Lung (tissue), 12 donors: ENCODE data around the gene KCNAB2. TPM values are rescaled to one million over a fixed set of nuclear protein-coding genes. Genes with fewer than 3 reads are reported as not detected.

Source experiments
- ATAC-seq: fragments of 200-7000 bp; cut with Tn5 transposase; one replicate; pipeline ENCODE4 v1.9.1; 2020; ENCODE audit warnings: moderate number of reproducible peaks; ENCODE audit not compliant: insufficient read depth, low FRiP score
- DNase-seq, 3 donors: peaks; one replicate each; pipeline ENCODE4 v3.0.0-alpha.2; 2013 to 2017
- H3K27ac ChIP-seq, 2 donors: one replicate each; pipeline ENCODE4 v1.5.1; 2013; ENCODE audit warnings: mild to moderate bottlenecking in 2 of 2, moderate library complexity in 2 of 2, control low read depth in 1 of 2, inconsistent platforms in 1 of 2, low read depth in 1 of 2, low read length in 1 of 2
- H3K27me3 ChIP-seq, 3 donors: one replicate each; pipeline ENCODE4 v1.5.1; 2013; ENCODE audit warnings: low read length in 2 of 3; ENCODE audit not compliant: control insufficient read depth in 3 of 3, insufficient read depth in 3 of 3
- H3K36me3 ChIP-seq, 4 donors: one replicate each; pipeline ENCODE4 v1.5.1; 2013; ENCODE audit warnings: low read length in 4 of 4, mild to moderate bottlenecking in 1 of 4, moderate library complexity in 1 of 4; ENCODE audit not compliant: control insufficient read depth in 4 of 4, insufficient read depth in 4 of 4
- H3K4me1 ChIP-seq, 5 donors: one replicate each; pipeline ENCODE4 v1.5.1; 2013; ENCODE audit warnings: low read length in 5 of 5, mild to moderate bottlenecking in 2 of 5, moderate library complexity in 1 of 5; ENCODE audit not compliant: control insufficient read depth in 5 of 5, insufficient read depth in 5 of 5
- H3K4me3 ChIP-seq: one replicate; pipeline ENCODE4 v1.5.1; 2013; ENCODE audit warnings: mild to moderate bottlenecking, control low read depth, moderate library complexity
- H3K9ac ChIP-seq, 2 donors: one replicate each; pipeline ENCODE4 v1.5.1; 2013; ENCODE audit warnings: low read length in 2 of 2, control low read depth in 1 of 2; ENCODE audit not compliant: insufficient read depth in 1 of 2
- H3K9me3 ChIP-seq, 4 donors: one replicate each; pipeline ENCODE4 v1.5.1; 2013; ENCODE audit warnings: low read length in 3 of 4, mild to moderate bottlenecking in 1 of 4, moderate library complexity in 1 of 4; ENCODE audit not compliant: control insufficient read depth in 4 of 4, insufficient read depth in 3 of 4
- CTCF ChIP-seq: IDR thresholded peaks from 2 replicates; pipeline ENCODE4 v1.5.1; 2012; ENCODE audit warnings: mild to moderate bottlenecking; ENCODE audit errors: control extremely low read depth, extremely low read depth
- WGBS, 2 donors: extraction: QIAGEN DNeasy Blood & Tissue Kit; methylation state at CpG; one replicate each; pipeline ENCODE4 v1.1.7; 2013; 5-methylcytosine and 5-hydroxymethylcytosine counted together
- polyA plus RNA-seq, 2 donors: library from polyadenylated mRNA; stranded (reverse); fragments of 200-250 nt; gene quantifications; one replicate each; pipeline ENCODE4 v1.2.1, GENCODE V29; 2013
- total RNA-seq, 2 donors: library from RNA; depleted of rRNA in 1 of 2; stranded (reverse); fragments of >200 nt in 1 of 2; gene quantifications; one replicate each; pipeline ENCODE4 v1.2.1, GENCODE V29; 2014 to 2021
- donor health status: control.
- donor health status: control.
- donor health status: Bipolar disorder and iron deficiency.
- donor health status: healthy.
- donor health status: DM: yes; HTN: yes; CAD: no.

The KCNAB2 gene
- total and polyA plus RNA-seq, 4 donors, result 13.7 to 86.4 (median 45.5) TPM

GRCh38 chr1:6121021-6121421 lies 75.3 kb downstream of the KCNAB2 start:
- no peak for DNase-seq
- Histone ChIP-seq H3K9me3 (no peaks in the 10 kb centered on the region), H3K4me1 (no peaks in the 10 kb centered on the region)

GRCh38 chr1:6121651-6122370 lies 76.1 kb downstream of the KCNAB2 start:
- ATAC-seq, result no peak
- TF ChIP-seq CTCF, result no peak
- WGBS, 2 donors, result 93 to 95% methylated on average over 17 of the region's 17 CpGs
- no peak for DNase-seq
- Histone ChIP-seq H3K4me3 (no peak overlapping the region), H3K4me1 (no peaks in the 10 kb centered on the region), H3K27me3 (peaks cover 0 to under 1% (median 0%) of the 10 kb centered on the region in 3 donors), H3K27ac (no peak overlapping the region), H3K9me3 (no peaks in the 10 kb centered on the region), H3K36me3 (no peaks in the 10 kb centered on the region), H3K9ac (no peak overlapping the region)

More at GRCh38 chr1:6121021-6121421, 75.3 kb downstream of the KCNAB2 start:
- Histone ChIP-seq H3K9ac (no peak overlapping the region), H3K4me3 (no peak overlapping the region), H3K36me3 (no peaks in the 10 kb centered on the region), H3K27ac (no peak overlapping the region), H3K27me3 (no peaks in the 10 kb centered on the region)
- WGBS, 2 donors, result 91% methylated on average over 18 of the region's 18 CpGs
- no peak for ATAC-seq
- no peak for TF ChIP-seq CTCF

GRCh38 chr1:6123083-6123482 lies 77.4 kb downstream of the KCNAB2 start:
- Histone ChIP-seq H3K27ac (no peak overlapping the region), H3K4me1 (peaks cover 0 to 5% (median 0%) of the 10 kb centered on the region in 5 donors), H3K9ac (no peak overlapping the region), H3K9me3 (no peaks in the 10 kb centered on the region), H3K27me3 (peaks cover 0 to 6% (median 0%) of the 10 kb centered on the region in 3 donors), H3K4me3 (no peak overlapping the region), H3K36me3 (no peaks in the 10 kb centered on the region)
- DNase-seq, result no peak
- TF ChIP-seq CTCF, result no peak
- ATAC-seq, result no peak
- 30 to 52% methylated on average over 7 of the region's 7 CpGs for WGBS, 2 donors
